ENCODE data around the gene CHKA.

CHKA gene

GRCh38 chr11:68018730-68019190 lies 102.4 kb downstream of the CHKA start:
- no peak overlapping the region for H3K4me3 ChIP-seq (ENCODE audit: low read length, poor library complexity, severe bottlenecking)

GRCh38 chr11:68017980-68018729 lies 103.0 kb downstream of the CHKA start:
- peaks cover 5% of the 10 kb centered on the region for H3K4me1 ChIP-seq (ENCODE audit: insufficient read depth, low read length, poor library complexity, severe bottlenecking)

More at GRCh38 chr11:68018730-68019190, 102.4 kb downstream of the CHKA start:
- no peaks in the 10 kb centered on the region for H3K9me2 ChIP-seq (replicated peaks; ENCODE audit: low read depth, low read length)
- no peak overlapping the region for H2AFZ ChIP-seq (ENCODE audit: low read length)
- no peaks in the 10 kb centered on the region for H3K9me3 ChIP-seq (ENCODE audit: insufficient read depth, low read depth, low read length)
- no peaks in the 10 kb centered on the region for H3K36me3 ChIP-seq (ENCODE audit: insufficient read depth, low read length)
- no peaks in the 10 kb centered on the region for H4K20me1 ChIP-seq (ENCODE audit: insufficient read depth, low read length, poor library complexity, severe bottlenecking)
- no peaks in the 10 kb centered on the region for H3K79me2 ChIP-seq (ENCODE audit: insufficient read depth, low read length)
- no peak overlapping the region for H3K4me2 ChIP-seq (ENCODE audit: low read depth, low read length, poor library complexity, severe bottlenecking)
- no peak overlapping the region for H3K9ac ChIP-seq (ENCODE audit: low read depth, low read length, poor library complexity, severe bottlenecking)
- H3K4me1 ChIP-seq (ENCODE audit: insufficient read depth, low read length, poor library complexity, severe bottlenecking): peaks cover 5% of the 10 kb centered on the region
- TF ChIP-seq EZH2phosphoT487 (IDR thresholded peaks at IDR 0.05; ENCODE audit: borderline replicate concordance) (no peak), CTCF (conservative IDR thresholded peaks at IDR 0.05; ENCODE audit: low read length) (no peak)
- H3K27me3 ChIP-seq (ENCODE audit: insufficient read depth, low read length, poor library complexity, severe bottlenecking): no peaks in the 10 kb centered on the region
- H3F3A ChIP-seq (ENCODE audit: low read depth): no peaks in the 10 kb centered on the region

GRCh38 chr11:68016904-68017817 lies 104.0 kb downstream of the CHKA start:
- H3K4me3 ChIP-seq (ENCODE audit: low read length, poor library complexity, severe bottlenecking): no peak overlapping the region
- H3K9me2 ChIP-seq (replicated peaks; ENCODE audit: low read depth, low read length): no peaks in the 10 kb centered on the region
- H2AFZ ChIP-seq (ENCODE audit: low read length): no peak overlapping the region
- H3K4me1 ChIP-seq (ENCODE audit: insufficient read depth, low read length, poor library complexity, severe bottlenecking): peaks cover 9% of the 10 kb centered on the region
- no peak for TF ChIP-seq CTCF (conservative IDR thresholded peaks at IDR 0.05; ENCODE audit: low read length)
- no peak for TF ChIP-seq EZH2phosphoT487 (IDR thresholded peaks at IDR 0.05; ENCODE audit: borderline replicate concordance)
- H3F3A ChIP-seq (ENCODE audit: low read depth): no peaks in the 10 kb centered on the region
- H3K9me3 ChIP-seq (ENCODE audit: insufficient read depth, low read depth, low read length): no peaks in the 10 kb centered on the region
- H3K4me2 ChIP-seq (ENCODE audit: low read depth, low read length, poor library complexity, severe bottlenecking): no peak overlapping the region
- H4K20me1 ChIP-seq (ENCODE audit: insufficient read depth, low read length, poor library complexity, severe bottlenecking): no peaks in the 10 kb centered on the region
- H3K27me3 ChIP-seq (ENCODE audit: insufficient read depth, low read length, poor library complexity, severe bottlenecking): no peaks in the 10 kb centered on the region
- H3K9ac ChIP-seq (ENCODE audit: low read depth, low read length, poor library complexity, severe bottlenecking): no peak overlapping the region
- H3K79me2 ChIP-seq (ENCODE audit: insufficient read depth, low read length): no peaks in the 10 kb centered on the region
- H3K36me3 ChIP-seq (ENCODE audit: insufficient read depth, low read length): no peaks in the 10 kb centered on the region

More at GRCh38 chr11:68017980-68018729, 103.0 kb downstream of the CHKA start:
- no peak overlapping the region for H3K4me3 ChIP-seq (ENCODE audit: low read length, poor library complexity, severe bottlenecking)
- H4K20me1 ChIP-seq (ENCODE audit: insufficient read depth, low read length, poor library complexity, severe bottlenecking): no peaks in the 10 kb centered on the region
- H3K9me3 ChIP-seq (ENCODE audit: insufficient read depth, low read depth, low read length): no peaks in the 10 kb centered on the region
- no peaks in the 10 kb centered on the region for H3K9me2 ChIP-seq (replicated peaks; ENCODE audit: low read depth, low read length)
- no peak overlapping the region for H2AFZ ChIP-seq (ENCODE audit: low read length)
- no peak overlapping the region for H3K9ac ChIP-seq (ENCODE audit: low read depth, low read length, poor library complexity, severe bottlenecking)
- H3K79me2 ChIP-seq (ENCODE audit: insufficient read depth, low read length): no peaks in the 10 kb centered on the region
- H3K27me3 ChIP-seq (ENCODE audit: insufficient read depth, low read length, poor library complexity, severe bottlenecking): no peaks in the 10 kb centered on the region
- no peaks in the 10 kb centered on the region for H3K36me3 ChIP-seq (ENCODE audit: insufficient read depth, low read length)
- no peak overlapping the region for H3K4me2 ChIP-seq (ENCODE audit: low read depth, low read length, poor library complexity, severe bottlenecking)
- no peaks in the 10 kb centered on the region for H3F3A ChIP-seq (ENCODE audit: low read depth)
- TF ChIP-seq EZH2phosphoT487 (IDR thresholded peaks at IDR 0.05; ENCODE audit: borderline replicate concordance) (no peak), CTCF (conservative IDR thresholded peaks at IDR 0.05; ENCODE audit: low read length) (no peak)
